Activated naive CD4-positive, alpha-beta T cell treated with anti-CD3 and anti-CD28 coated beads, Interleukin-2, amount 50 U/mL, for 72 hours (primary cell): ENCODE results near the gene COL18A1. TPM values are rescaled to one million over a fixed set of nuclear protein-coding genes. Genes with fewer than 3 reads are reported as not detected.
"Not testable (repeated sequence)": the region's sequence is repeated elsewhere in the genome, so short reads cannot be mapped to it uniquely, and the experiment has no call there.

Source experiments
- ATAC-seq, 2 donors: fragments of 150-1000 bp; cut with Tn5 transposase; 2 replicates each; pipeline ENCODE4 v1.10.0; 2021; ENCODE audit warnings: mild to moderate bottlenecking in 2 of 2, moderate library complexity in 2 of 2
- DNase-seq, 2 donors: peaks; one replicate each; pipeline ENCODE4 v3.0.0; 2021 to 2022; ENCODE audit warnings: low spot score in 2 of 2
- H3K27ac Mint-ChIP-seq, 2 donors: one replicate each; pipeline ENCODE4 v1.8.0; 2022; ENCODE audit warnings: mild to moderate bottlenecking in 2 of 2, mixed read lengths in 2 of 2
- H3K36me3 Mint-ChIP-seq, 2 donors: one replicate each; pipeline ENCODE4 v1.8.0; 2022; ENCODE audit warnings: mixed read lengths in 2 of 2
- H3K9me3 Mint-ChIP-seq, 2 donors: one replicate each; pipeline ENCODE4 v1.8.0; 2022; ENCODE audit warnings: mixed read lengths in 2 of 2
- total RNA-seq, 2 donors: library from RNA; stranded (reverse); gene quantifications; one replicate each; pipeline ENCODE4 v1.2.3, GENCODE V29; 2022

COL18A1 gene
- total RNA-seq, 2 donors from 2014 or later, result 4.3 to 22.3 TPM

GRCh38 chr21:45436351-45437065 lies 31.5 kb downstream of the COL18A1 start:
- Mint-ChIP-seq H3K9me3 (no peaks in the 10 kb centered on the region), H3K27ac (peak overlapping the region in 1 of 2 donors; percentile 14), H3K36me3 (no peaks in the 10 kb centered on the region)
- ATAC-seq (no peak), DNase-seq (no peak)

GRCh38 chr21:45437844-45438243 lies 32.9 kb downstream of the COL18A1 start:
- not testable (repeated sequence) for H3K9me3 Mint-ChIP-seq, H3K27ac Mint-ChIP-seq, DNase-seq, ATAC-seq, H3K36me3 Mint-ChIP-seq

GRCh38 chr21:45438391-45439145 lies 33.6 kb downstream of the COL18A1 start:
- ATAC-seq, result no peak
- H3K36me3 Mint-ChIP-seq, result no peaks in the 10 kb centered on the region
- DNase-seq, result no peak
- no peaks in the 10 kb centered on the region for H3K9me3 Mint-ChIP-seq
- no peak overlapping the region for H3K27ac Mint-ChIP-seq

- ATAC-seq (peak; percentile 90 to 91), DNase-seq (peak; percentile 78 to 90)
- H3K27ac Mint-ChIP-seq, result no peak overlapping the region
- no peaks in the 10 kb centered on the region for H3K9me3 Mint-ChIP-seq
- H3K36me3 Mint-ChIP-seq, result no peaks in the 10 kb centered on the region
Measured at GRCh38 chr21:45439161-45439872, 34.4 kb downstream of the COL18A1 start.

GRCh38 chr21:45439901-45440461 lies 35.0 kb downstream of the COL18A1 start:
- Mint-ChIP-seq H3K27ac (no peak overlapping the region), H3K36me3 (no peaks in the 10 kb centered on the region), H3K9me3 (no peaks in the 10 kb centered on the region)
- ATAC-seq, result no peak
- no peak for DNase-seq

- ATAC-seq (no peak), DNase-seq (no peak)
- H3K27ac Mint-ChIP-seq, result no peak overlapping the region
- H3K36me3 Mint-ChIP-seq, result peaks cover 0 to 6% of the 10 kb centered on the region in 2 donors
- H3K9me3 Mint-ChIP-seq, result peaks cover 0 to 5% of the 10 kb centered on the region in 2 donors
Measured at GRCh38 chr21:45440736-45441350, 35.9 kb downstream of the COL18A1 start.

GRCh38 chr21:45441431-45442255 lies 36.7 kb downstream of the COL18A1 start:
- Mint-ChIP-seq H3K27ac (no peak overlapping the region), H3K36me3 (peaks cover 0 to 12% of the 10 kb centered on the region in 2 donors), H3K9me3 (peaks cover 0 to 5% of the 10 kb centered on the region in 2 donors)
- no peak for ATAC-seq
- no peak for DNase-seq

GRCh38 chr21:45442276-45442675 lies 37.3 kb downstream of the COL18A1 start:
- no peak overlapping the region for H3K27ac Mint-ChIP-seq
- DNase-seq (no peak), ATAC-seq (peak in 1 of 2 donors; percentile 23)
- H3K36me3 Mint-ChIP-seq, result peaks cover 0 to 12% of the 10 kb centered on the region in 2 donors
- H3K9me3 Mint-ChIP-seq, result peaks cover 0 to 5% of the 10 kb centered on the region in 2 donors

GRCh38 chr21:45442686-45443594 lies 38.0 kb downstream of the COL18A1 start:
- H3K9me3 Mint-ChIP-seq, ATAC-seq, DNase-seq, H3K27ac Mint-ChIP-seq: not testable (repeated sequence)
- peaks cover 0 to 12% of the 10 kb centered on the region in 2 donors for H3K36me3 Mint-ChIP-seq

- DNase-seq (no peak), ATAC-seq (no peak)
- peaks cover 0 to 12% of the 10 kb centered on the region in 2 donors for H3K36me3 Mint-ChIP-seq
- H3K9me3 Mint-ChIP-seq, result peaks cover 0 to 8% of the 10 kb centered on the region in 2 donors
- H3K27ac Mint-ChIP-seq, result no peak overlapping the region
Measured at GRCh38 chr21:45443595-45444181, 38.7 kb downstream of the COL18A1 start.

GRCh38 chr21:45444385-45444784 lies 39.4 kb downstream of the COL18A1 start:
- no peak for ATAC-seq
- peaks cover 0 to 8% of the 10 kb centered on the region in 2 donors for H3K9me3 Mint-ChIP-seq
- no peak overlapping the region for H3K27ac Mint-ChIP-seq

GRCh38 chr21:45445369-45445768 lies 40.4 kb downstream of the COL18A1 start:
- no peak for DNase-seq
- Mint-ChIP-seq H3K27ac (no peak overlapping the region), H3K36me3 (peaks cover 0 to 12% of the 10 kb centered on the region in 2 donors), H3K9me3 (peaks cover 0 to 8% of the 10 kb centered on the region in 2 donors)
- no peak for ATAC-seq

More at GRCh38 chr21:45444385-45444784, 39.4 kb downstream of the COL18A1 start:
- H3K36me3 Mint-ChIP-seq, result peaks cover 0 to 12% of the 10 kb centered on the region in 2 donors
- DNase-seq, result no peak

GRCh38 chr21:45447821-45448220 lies 42.9 kb downstream of the COL18A1 start:
- H3K9me3 Mint-ChIP-seq, result peaks cover 0 to 9% of the 10 kb centered on the region in 2 donors
- no peak for DNase-seq
- ATAC-seq, result no peak
- peaks cover 0 to 12% of the 10 kb centered on the region in 2 donors for H3K36me3 Mint-ChIP-seq
- H3K27ac Mint-ChIP-seq, result no peak overlapping the region

- Mint-ChIP-seq H3K27ac (no peak overlapping the region), H3K9me3 (peaks cover 0 to 14% of the 10 kb centered on the region in 2 donors), H3K36me3 (peaks cover 0 to 12% of the 10 kb centered on the region in 2 donors)
- DNase-seq, result no peak
- ATAC-seq, result no peak
Measured at GRCh38 chr21:45448283-45448809, 43.4 kb downstream of the COL18A1 start.
